HG03139 (cell line): ENCODE data around the gene CYB5R3.
"Not testable (repeated sequence)": the region's sequence is repeated elsewhere in the genome, so short reads cannot be mapped to it uniquely, and the experiment has no call there.

Experiments
- ATAC-seq: cut with Tn5 transposase; IDR thresholded peaks from one replicate; pipeline ENCODE4 v1.9.1; 2021; ENCODE audit not compliant: unreplicated experiment

The CYB5R3 gene

GRCh38 chr22:42575996-42576574 lies 73.1 kb downstream of the CYB5R3 start:
- ATAC-seq, result not testable (repeated sequence)

- ATAC-seq, result not testable (repeated sequence)
Observed at GRCh38 chr22:42574468-42574867, 74.7 kb downstream of the CYB5R3 start.

- not testable (repeated sequence) for ATAC-seq
Observed at GRCh38 chr22:42574046-42574445, 75.1 kb downstream of the CYB5R3 start.

- ATAC-seq, result not testable (repeated sequence)
Observed at GRCh38 chr22:42571068-42571467, 78.1 kb downstream of the CYB5R3 start.

- not testable (repeated sequence) for ATAC-seq
Observed at GRCh38 chr22:42570580-42570979, 78.6 kb downstream of the CYB5R3 start.

- ATAC-seq, result not testable (repeated sequence)
Observed at GRCh38 chr22:42567950-42568349, 81.2 kb downstream of the CYB5R3 start.
